H1 (cell line): Measurements from ENCODE around the gene WDR75. TPM values are rescaled to one million over a fixed set of nuclear protein-coding genes. Genes with fewer than 3 reads are reported as not detected.

Experiments
- CBX5 ChIP-seq: fragments of 300-800, 300-1000 bp; sonication (generic); IDR thresholded peaks from 2 replicates; pipeline ENCODE4 v1.7.1; 2016; ENCODE audit warnings: antibody characterized with exemption, low read length, low read depth
- CREB1 ChIP-seq: IDR thresholded peaks from 2 replicates; pipeline ENCODE4 v1.6.1; 2012; ENCODE audit warnings: inconsistent platforms
- EZH2 ChIP-seq: fragments of 200-600 bp; sonication (generic); IDR thresholded peaks from 2 replicates; pipeline ENCODE4 v1.7.1; 2012; ENCODE audit warnings: low read depth, mild to moderate bottlenecking, moderate library complexity, low read length, inconsistent platforms; ENCODE audit not compliant: severe bottlenecking
- JUN ChIP-seq: IDR thresholded peaks from 2 replicates; pipeline ENCODE4 v1.6.1; 2011; ENCODE audit warnings: low read depth, mild to moderate bottlenecking, improper control_type of control experiment, low read length
- JUND ChIP-seq: IDR thresholded peaks from 2 replicates; pipeline ENCODE4 v1.6.1; 2011; ENCODE audit warnings: mild to moderate bottlenecking, improper control_type of control experiment, low read length
- RXRA ChIP-seq: IDR thresholded peaks from 2 replicates; pipeline ENCODE4 v1.6.1; 2011; ENCODE audit warnings: low read depth, mild to moderate bottlenecking, low read length, moderate library complexity; ENCODE audit not compliant: insufficient read depth
- SIRT6 ChIP-seq: IDR thresholded peaks from one replicate; pipeline ENCODE4 v1.7.1; 2012; ENCODE audit warnings: low read length, inconsistent platforms
- SP2 ChIP-seq: IDR thresholded peaks from 2 replicates; pipeline ENCODE4 v1.6.1; 2012; ENCODE audit warnings: mild to moderate bottlenecking, low read length, inconsistent platforms
- ZNF274 ChIP-seq: IDR thresholded peaks from 2 replicates; pipeline ENCODE4 v1.7.0; 2012; ENCODE audit warnings: low read length, borderline replicate concordance; ENCODE audit errors: extremely low read depth
- polyA plus RNA-seq, 7 experiments: library from polyadenylated mRNA; depleted of rRNA in 3 of 7; stranded (reverse) in 5 of 7; unstranded in 2 of 7; fragments of >200 nt in 5 of 7; fragments of 200-250 nt in 2 of 7; gene quantifications; 1 replicate in 5 of 7; 2 replicates in 1 of 7; 4 replicates in 1 of 7; pipeline versions ENCODE4 v1.2.1 to v1.2.3, GENCODE V29; 2011 to 2013; ENCODE audit warnings: missing spikeins in 2 of 7, mixed read lengths in 2 of 7
- total RNA-seq: library from RNA; stranded (reverse); fragmentation: NEBNext Ultra II Directional; extraction: Animal tissue kit (Norgen Biotek cat#: 25700); gene quantifications from 2 replicates; pipeline ENCODE4 v1.2.1, GENCODE V29; 2021
- TF ChIP-seq, protein P1 (sequence below): IDR thresholded peaks from 2 replicates; pipeline ENCODE4 v1.6.1; 2011; ENCODE audit warnings: low read length, improper control_type of control experiment
- TF ChIP-seq, protein P2 (sequence below): IDR thresholded peaks from 2 replicates; pipeline ENCODE4 v1.6.1; 2012; ENCODE audit warnings: inconsistent platforms

Gene WDR75
- total and polyA plus RNA-seq, 2 of the 8 experiments (the other 6 are each of a cell fraction or from before 2014, with no cell fraction given): 26.9 to 77.1 TPM

DNA sequence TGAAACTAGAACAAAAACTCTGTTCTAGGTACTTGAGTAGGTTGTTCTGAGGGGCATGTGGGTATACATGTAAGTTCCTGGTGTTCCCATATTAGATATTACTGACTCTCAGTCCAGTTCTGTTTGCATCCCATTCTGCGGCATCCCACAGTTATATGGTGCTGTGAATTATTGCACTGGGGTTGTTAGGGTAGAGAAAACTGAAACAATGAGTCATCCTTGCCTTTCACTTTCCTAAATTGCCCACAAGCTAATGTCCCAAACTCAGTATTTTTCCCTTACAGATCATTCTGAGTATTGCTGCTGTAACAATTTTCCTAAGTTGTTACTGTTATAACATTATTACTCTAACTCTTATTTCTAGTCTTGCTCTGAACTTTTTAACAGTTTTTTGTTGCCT is 3.0 kb downstream of the WDR75 start (continued):
- TF ChIP-seq EZH2: no peak
- TF ChIP-seq JUN: no peak
- no peak for TF ChIP-seq SP2
- no peak for TF ChIP-seq JUND
- no peak for TF ChIP-seq RXRA
- TF ChIP-seq, protein P1, sequence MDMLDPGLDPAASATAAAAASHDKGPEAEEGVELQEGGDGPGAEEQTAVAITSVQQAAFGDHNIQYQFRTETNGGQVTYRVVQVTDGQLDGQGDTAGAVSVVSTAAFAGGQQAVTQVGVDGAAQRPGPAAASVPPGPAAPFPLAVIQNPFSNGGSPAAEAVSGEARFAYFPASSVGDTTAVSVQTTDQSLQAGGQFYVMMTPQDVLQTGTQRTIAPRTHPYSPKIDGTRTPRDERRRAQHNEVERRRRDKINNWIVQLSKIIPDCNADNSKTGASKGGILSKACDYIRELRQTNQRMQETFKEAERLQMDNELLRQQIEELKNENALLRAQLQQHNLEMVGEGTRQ: no peak
- TF ChIP-seq CREB1: no peak
- TF ChIP-seq SIRT6: no peak
- TF ChIP-seq, protein P2, sequence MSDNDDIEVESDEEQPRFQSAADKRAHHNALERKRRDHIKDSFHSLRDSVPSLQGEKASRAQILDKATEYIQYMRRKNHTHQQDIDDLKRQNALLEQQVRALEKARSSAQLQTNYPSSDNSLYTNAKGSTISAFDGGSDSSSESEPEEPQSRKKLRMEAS: no peak
- no peak for TF ChIP-seq ZNF274
- no peak for TF ChIP-seq CBX5
